Measurements from ENCODE around the gene FBXO10.
A peak's percentile ranks its signal among the peaks of the same experiment; 100 is the strongest.

FBXO10 gene

DNA sequence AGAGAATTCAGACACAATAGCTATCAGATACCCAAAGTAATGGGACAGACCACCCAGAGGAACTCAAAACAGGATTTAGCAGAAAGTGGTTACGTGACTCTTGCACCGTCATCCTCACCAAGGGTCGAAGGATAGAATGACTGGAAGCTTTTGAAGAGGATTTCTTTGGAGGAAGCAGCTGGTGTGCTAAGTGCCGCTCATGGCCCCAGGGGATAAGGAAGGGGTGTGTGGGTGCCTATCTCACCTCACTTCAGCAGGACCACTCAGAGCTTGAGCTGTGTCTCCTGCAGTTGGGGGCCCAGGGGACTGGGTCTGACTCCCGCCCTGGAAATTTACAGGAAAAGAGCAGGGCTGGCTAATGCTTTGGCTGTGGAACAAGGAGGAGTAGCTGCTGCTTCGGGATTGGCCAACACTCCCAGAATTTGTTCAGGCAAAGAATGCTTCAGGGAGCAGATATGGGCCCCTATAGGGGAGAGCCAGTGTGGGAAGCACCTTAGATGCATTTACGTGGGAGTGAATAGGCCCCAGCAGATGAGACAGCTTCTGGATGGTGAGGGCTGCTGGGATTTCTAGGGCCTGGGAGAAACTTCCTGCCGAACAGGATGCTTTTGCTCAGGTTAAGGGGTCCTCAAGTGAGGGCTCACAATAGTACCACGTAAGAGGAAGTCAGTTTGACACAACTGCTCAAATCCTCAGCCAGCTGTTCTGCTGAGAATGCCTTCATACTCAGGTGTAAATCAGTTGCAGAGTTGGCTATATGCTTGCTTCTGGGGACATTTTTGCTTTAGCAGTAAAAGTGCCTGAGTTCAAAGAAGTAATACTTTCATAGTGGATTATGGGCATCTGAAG lies 45.3 kb upstream of the FBXO10 start:
- no peak overlapping the region for H3K4me3 ChIP-seq (ENCODE audit: low read depth, low read length)
- TF ChIP-seq, protein P1, sequence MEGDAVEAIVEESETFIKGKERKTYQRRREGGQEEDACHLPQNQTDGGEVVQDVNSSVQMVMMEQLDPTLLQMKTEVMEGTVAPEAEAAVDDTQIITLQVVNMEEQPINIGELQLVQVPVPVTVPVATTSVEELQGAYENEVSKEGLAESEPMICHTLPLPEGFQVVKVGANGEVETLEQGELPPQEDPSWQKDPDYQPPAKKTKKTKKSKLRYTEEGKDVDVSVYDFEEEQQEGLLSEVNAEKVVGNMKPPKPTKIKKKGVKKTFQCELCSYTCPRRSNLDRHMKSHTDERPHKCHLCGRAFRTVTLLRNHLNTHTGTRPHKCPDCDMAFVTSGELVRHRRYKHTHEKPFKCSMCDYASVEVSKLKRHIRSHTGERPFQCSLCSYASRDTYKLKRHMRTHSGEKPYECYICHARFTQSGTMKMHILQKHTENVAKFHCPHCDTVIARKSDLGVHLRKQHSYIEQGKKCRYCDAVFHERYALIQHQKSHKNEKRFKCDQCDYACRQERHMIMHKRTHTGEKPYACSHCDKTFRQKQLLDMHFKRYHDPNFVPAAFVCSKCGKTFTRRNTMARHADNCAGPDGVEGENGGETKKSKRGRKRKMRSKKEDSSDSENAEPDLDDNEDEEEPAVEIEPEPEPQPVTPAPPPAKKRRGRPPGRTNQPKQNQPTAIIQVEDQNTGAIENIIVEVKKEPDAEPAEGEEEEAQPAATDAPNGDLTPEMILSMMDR (IDR thresholded peaks at IDR 0.05; ENCODE audit: low read depth, low read length), result no peak

- no peak overlapping the region for H3K4me3 ChIP-seq (ENCODE audit: low read depth, low read length)
- TF ChIP-seq, protein P1 (IDR thresholded peaks at IDR 0.05; ENCODE audit: low read depth, low read length), result no peak
Observed at GRCh38 chr9:37620396-37620795, 44.2 kb upstream of the FBXO10 start.

DNA sequence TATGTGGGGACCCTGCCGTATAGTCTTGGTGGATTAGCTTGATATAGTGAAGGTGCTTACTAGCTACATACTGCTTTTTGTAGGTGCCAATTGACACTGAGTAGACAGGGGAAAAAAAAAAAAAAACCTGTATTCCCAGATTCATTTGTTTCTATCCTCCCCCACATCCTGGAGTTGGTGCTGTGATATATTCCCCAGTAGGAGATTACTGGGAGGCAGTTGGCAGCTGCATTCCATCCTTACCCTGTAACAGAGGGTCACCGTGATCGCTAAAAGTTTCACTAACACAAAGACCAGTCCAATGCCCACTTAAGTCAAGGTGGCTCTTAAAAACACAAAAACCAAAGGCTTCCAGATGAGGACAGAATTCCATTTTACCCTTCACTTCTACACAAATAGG lies 43.6 kb upstream of the FBXO10 start:
- H3K4me3 ChIP-seq (ENCODE audit: low read depth, low read length), result no peak overlapping the region
- TF ChIP-seq, protein P1 (IDR thresholded peaks at IDR 0.05; ENCODE audit: low read depth, low read length), result no peak

DNA sequence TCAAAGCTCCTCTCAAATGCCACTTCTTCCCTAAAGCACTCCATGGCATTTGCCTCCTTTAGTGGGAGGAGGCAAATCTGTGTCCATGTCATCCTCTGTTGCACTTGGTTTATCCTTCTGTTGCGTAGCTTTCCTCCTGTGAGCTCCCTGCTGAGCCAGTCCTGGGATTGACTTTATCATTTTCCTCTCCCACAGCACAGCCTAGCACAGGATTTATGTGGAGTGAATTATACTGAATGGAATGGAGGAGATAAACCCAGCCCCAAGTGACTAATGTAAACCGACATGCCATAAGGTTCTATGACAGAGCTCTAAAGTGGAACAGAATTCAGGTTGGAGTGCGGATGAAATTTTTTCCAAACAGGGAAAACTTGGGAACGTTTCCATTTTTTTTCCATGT lies 42.6 kb upstream of the FBXO10 start:
- TF ChIP-seq, protein P1 (IDR thresholded peaks at IDR 0.05; ENCODE audit: low read depth, low read length), result no peak
- peak overlapping the region; percentile 16; the same call in 1 of the 2 replicates for H3K4me3 ChIP-seq (ENCODE audit: low read depth, low read length)

GRCh38 chr9:37617832-37618231 lies 41.7 kb upstream of the FBXO10 start:
- no peak overlapping the region; the same call in 1 of the 2 replicates for H3K4me3 ChIP-seq (ENCODE audit: low read depth, low read length)
- TF ChIP-seq, protein P1 (IDR thresholded peaks at IDR 0.05; ENCODE audit: low read depth, low read length), result no peak

DNA sequence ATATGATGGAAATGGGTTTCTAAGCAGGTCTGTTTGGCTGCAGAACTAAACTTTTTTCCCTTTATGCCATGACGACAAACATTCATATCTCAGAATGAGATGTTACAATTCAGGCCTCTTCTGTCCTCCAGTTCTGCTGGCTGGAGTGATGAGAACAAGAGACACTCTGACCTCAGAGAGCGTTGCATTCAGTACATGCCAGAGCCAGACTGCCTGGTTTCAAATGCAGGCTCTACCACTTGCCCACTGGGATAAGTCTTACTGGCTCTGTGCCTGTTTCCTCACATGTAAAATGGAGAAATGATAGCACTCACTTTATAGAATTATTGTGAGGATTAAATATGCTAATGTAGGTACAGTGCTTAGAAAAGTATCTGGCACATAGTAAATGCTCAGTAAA lies 41.0 kb upstream of the FBXO10 start:
- TF ChIP-seq, protein P1 (IDR thresholded peaks at IDR 0.05; ENCODE audit: low read depth, low read length), result no peak
- no peak overlapping the region for H3K4me3 ChIP-seq (ENCODE audit: low read depth, low read length)

DNA sequence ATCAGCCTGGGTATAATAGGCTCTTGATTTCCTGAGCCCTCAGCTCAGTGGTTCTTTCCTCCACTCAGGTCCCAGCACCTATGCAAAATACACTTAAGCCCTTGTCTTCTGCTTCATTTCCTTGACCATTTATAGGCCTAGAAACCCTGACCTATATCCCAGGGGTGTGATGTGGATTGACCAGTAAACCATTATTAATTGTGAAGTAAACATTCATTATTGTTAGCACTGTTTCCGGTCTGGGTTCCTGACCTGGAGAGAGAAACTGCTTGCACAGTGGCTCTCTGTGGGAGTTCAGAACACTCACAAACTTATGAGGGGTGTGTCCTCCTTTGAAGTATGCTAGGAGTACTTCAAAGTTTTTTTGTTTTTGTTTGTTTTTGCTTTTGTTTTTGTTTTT lies 35.8 kb upstream of the FBXO10 start:
- TF ChIP-seq, protein P1 (IDR thresholded peaks at IDR 0.05; ENCODE audit: low read depth, low read length), result no peak
- H3K4me3 ChIP-seq (ENCODE audit: low read depth, low read length), result no peak overlapping the region

All from WI38 (cell line).